Mesenchymal stem cell (in vitro differentiated cells and primary cell): ENCODE data around the gene ECM2.

Experiments used
- DNase-seq: peaks from one replicate; pipeline ENCODE4 v3.0.0-alpha.2; 2013
- H2AFZ ChIP-seq: one replicate; pipeline ENCODE4 v1.6.1; 2013; ENCODE audit warnings: low read depth, mild to moderate bottlenecking, control low read depth, inconsistent platforms, low read length, moderate library complexity
- H2AK5ac ChIP-seq: 2 replicates; pipeline ENCODE4 v1.6.1; 2013; ENCODE audit warnings: low read length, moderate library complexity, mild to moderate bottlenecking, inconsistent platforms; ENCODE audit not compliant: severe bottlenecking
- H2BK120ac ChIP-seq: one replicate; pipeline ENCODE4 v1.6.1; 2013; ENCODE audit warnings: low read depth, mild to moderate bottlenecking, inconsistent platforms, low read length, moderate library complexity
- H2BK12ac ChIP-seq, 2 experiments: one replicate each; pipeline ENCODE4 v1.6.1; 2013; ENCODE audit warnings: inconsistent platforms in 2 of 2, low read length in 2 of 2, mild to moderate bottlenecking in 2 of 2, moderate library complexity in 2 of 2, control low read depth in 1 of 2
- H2BK15ac ChIP-seq: one replicate; pipeline ENCODE4 v1.6.1; 2013; ENCODE audit warnings: mild to moderate bottlenecking, low read depth, inconsistent platforms; ENCODE audit not compliant: poor library complexity, severe bottlenecking
- H2BK5ac ChIP-seq: 2 replicates; pipeline ENCODE4 v1.6.1; 2013; ENCODE audit warnings: low read depth, mild to moderate bottlenecking, low read length, control low read depth, inconsistent platforms; ENCODE audit not compliant: poor library complexity, severe bottlenecking
- H3K14ac ChIP-seq, 2 experiments: one replicate each; pipeline ENCODE4 v1.6.1; 2013; ENCODE audit warnings: inconsistent platforms in 2 of 2, low read length in 2 of 2, control low read depth in 1 of 2, mild to moderate bottlenecking in 1 of 2, moderate library complexity in 1 of 2
- H3K18ac ChIP-seq, 2 experiments: one replicate each; pipeline ENCODE4 v1.6.1; 2013; ENCODE audit warnings: inconsistent platforms in 2 of 2, low read length in 2 of 2, control low read depth in 1 of 2, low read depth in 1 of 2, mild to moderate bottlenecking in 1 of 2
- H3K23ac ChIP-seq, 2 experiments: one replicate each; pipeline ENCODE4 v1.6.1; 2013; ENCODE audit warnings: inconsistent platforms in 2 of 2, low read length in 2 of 2, mild to moderate bottlenecking in 2 of 2, moderate library complexity in 2 of 2, control low read depth in 1 of 2
- H3K27ac ChIP-seq: 2 replicates; pipeline ENCODE4 v1.5.1; 2013; ENCODE audit warnings: mild to moderate bottlenecking, moderate library complexity, low read length, control low read depth, inconsistent platforms; ENCODE audit not compliant: poor library complexity, severe bottlenecking
- H3K27me3 ChIP-seq, 2 experiments: 2 replicates each; pipeline versions ENCODE4 v1.6.1 to v1.7.0; 2013; ENCODE audit warnings: low read length in 2 of 2, mild to moderate bottlenecking in 2 of 2, moderate library complexity in 2 of 2, control low read depth in 1 of 2, inconsistent platforms in 1 of 2; ENCODE audit not compliant: control insufficient read depth in 1 of 2, insufficient read depth in 1 of 2
- H3K36me3 ChIP-seq, 2 experiments: 2 replicates each; pipeline versions ENCODE4 v1.6.1 to v1.7.0; 2013; ENCODE audit warnings: low read length in 2 of 2, control low read depth in 1 of 2, inconsistent platforms in 1 of 2, low read depth in 1 of 2, mild to moderate bottlenecking in 1 of 2; ENCODE audit not compliant: insufficient read depth in 2 of 2, control insufficient read depth in 1 of 2
- H3K4ac ChIP-seq, 2 experiments: one replicate each; pipeline ENCODE4 v1.6.1; 2013; ENCODE audit warnings: inconsistent platforms in 2 of 2, low read length in 2 of 2, mild to moderate bottlenecking in 2 of 2, moderate library complexity in 2 of 2, control low read depth in 1 of 2, low read depth in 1 of 2
- H3K4me1 ChIP-seq: 2 replicates; pipeline ENCODE4 v1.6.1; 2013; ENCODE audit warnings: low read depth, low read length, control low read depth; ENCODE audit not compliant: control insufficient read depth, insufficient read depth
- H3K4me2 ChIP-seq: 2 replicates; pipeline ENCODE4 v1.6.1; 2013; ENCODE audit warnings: low read length, mild to moderate bottlenecking, inconsistent platforms; ENCODE audit not compliant: poor library complexity, severe bottlenecking
- H3K4me3 ChIP-seq, 2 experiments: 2 replicates each; pipeline versions ENCODE4 v1.5.1 to v1.7.0; 2013; ENCODE audit warnings: low read length in 2 of 2, mild to moderate bottlenecking in 2 of 2, control low read depth in 1 of 2, low read depth in 1 of 2; ENCODE audit not compliant: insufficient read depth in 1 of 2
- H3K79me1 ChIP-seq: replicated peaks from 2 replicates; pipeline ENCODE4 v1.6.1; 2013; ENCODE audit warnings: mild to moderate bottlenecking, control low read depth, low read length, inconsistent platforms; ENCODE audit not compliant: poor library complexity, severe bottlenecking
- H3K9ac ChIP-seq: 2 replicates; pipeline ENCODE4 v1.7.0; 2013; ENCODE audit warnings: mild to moderate bottlenecking, low read length, moderate library complexity
- H3K9me3 ChIP-seq: 2 replicates; pipeline ENCODE4 v1.7.0; 2013; ENCODE audit warnings: mild to moderate bottlenecking, low read length; ENCODE audit not compliant: control insufficient read depth
- H4K8ac ChIP-seq: one replicate; pipeline ENCODE4 v1.6.1; 2013; ENCODE audit warnings: inconsistent platforms, mild to moderate bottlenecking, low read length, moderate library complexity
- H4K91ac ChIP-seq: one replicate; pipeline ENCODE4 v1.6.1; 2013; ENCODE audit warnings: mild to moderate bottlenecking, low read length, inconsistent platforms
- WGBS: methylation state at CpG from one replicate; pipeline ENCODE4 v1.1.7; 2013; ENCODE audit warnings: mixed read lengths; 5-methylcytosine and 5-hydroxymethylcytosine counted together

ECM2 gene

GRCh38 chr9:92522983-92523970 is 12.5 kb downstream of the ECM2 start:
- Histone ChIP-seq H3K9me3 (no peaks in the 10 kb centered on the region), H3K14ac (no peak overlapping the region), H3K23ac (no peak overlapping the region), H2AK5ac (no peak overlapping the region), H4K91ac (no peak overlapping the region), H3K4me3 (no peak overlapping the region), H3K18ac (no peak overlapping the region), H3K9ac (no peak overlapping the region), H2AFZ (no peak overlapping the region), H3K4ac (no peak overlapping the region), H2BK15ac (no peak overlapping the region), H3K4me1 (no peaks in the 10 kb centered on the region), H2BK12ac (no peak overlapping the region), H3K27ac (no peak overlapping the region), H2BK5ac (no peak overlapping the region), H2BK120ac (no peak overlapping the region), H3K27me3 (no peaks in the 10 kb centered on the region), H4K8ac (no peak overlapping the region), H3K4me2 (no peak overlapping the region), H3K36me3 (peaks cover 0 to 4% of the 10 kb centered on the region in 2 experiments), H3K79me1 (no peaks in the 10 kb centered on the region)
- no peak for DNase-seq
- WGBS: 75% methylated on average over 9 of the region's 10 CpGs

- H3K79me1 ChIP-seq: no peaks in the 10 kb centered on the region
- no peak overlapping the region for H3K4ac ChIP-seq
- no peaks in the 10 kb centered on the region for H3K9me3 ChIP-seq
- no peak overlapping the region for H2BK120ac ChIP-seq
- H3K18ac ChIP-seq: no peak overlapping the region
- H3K4me2 ChIP-seq: no peak overlapping the region
- no peak overlapping the region for H2AK5ac ChIP-seq
- H3K23ac ChIP-seq: no peak overlapping the region
- H3K27me3 ChIP-seq: no peaks in the 10 kb centered on the region
- WGBS: 83% methylated on average over 1 of the region's 2 CpGs
- DNase-seq: no peak
- no peak overlapping the region for H2BK12ac ChIP-seq
- H3K14ac ChIP-seq: no peak overlapping the region
- H2BK5ac ChIP-seq: no peak overlapping the region
- H3K36me3 ChIP-seq: peaks cover 0 to 4% of the 10 kb centered on the region in 2 experiments
- no peak overlapping the region for H2AFZ ChIP-seq
- peaks cover 2% of the 10 kb centered on the region for H3K4me1 ChIP-seq
- H4K91ac ChIP-seq: no peak overlapping the region
- no peak overlapping the region for H3K4me3 ChIP-seq
- H3K27ac ChIP-seq: no peak overlapping the region
- H3K9ac ChIP-seq: no peak overlapping the region
- no peak overlapping the region for H2BK15ac ChIP-seq
- no peak overlapping the region for H4K8ac ChIP-seq
Measured at GRCh38 chr9:92520837-92521236, 15.0 kb downstream of the ECM2 start.

DNA sequence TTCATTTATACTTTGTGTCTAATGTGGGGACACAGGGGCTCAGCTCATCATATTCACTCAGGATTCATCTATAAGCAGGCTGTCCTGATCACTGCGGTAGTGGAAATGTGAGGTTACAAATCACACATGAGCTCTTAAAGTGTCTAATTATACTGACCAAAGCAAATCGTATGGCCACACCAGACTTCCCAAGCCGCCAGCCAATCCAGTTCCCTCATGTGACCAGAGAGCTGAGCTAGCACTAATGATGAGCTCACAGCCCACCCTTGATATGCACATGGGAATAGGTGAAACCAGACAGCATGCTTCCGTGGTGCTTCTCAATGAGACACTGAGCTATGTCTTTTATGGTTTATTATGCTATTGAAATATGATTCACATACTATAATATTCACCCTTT is 17.6 kb downstream of the ECM2 start:
- H3K27ac ChIP-seq: no peak overlapping the region
- H3K4ac ChIP-seq: no peak overlapping the region
- no peak overlapping the region for H3K23ac ChIP-seq
- H2AFZ ChIP-seq: no peak overlapping the region
- H2BK5ac ChIP-seq: no peak overlapping the region
- peaks cover 2% of the 10 kb centered on the region for H3K4me1 ChIP-seq
- H3K9me3 ChIP-seq: no peaks in the 10 kb centered on the region
- no peak overlapping the region for H3K18ac ChIP-seq
- H3K36me3 ChIP-seq: peaks cover 0 to 7% of the 10 kb centered on the region in 2 experiments
- H3K9ac ChIP-seq: no peak overlapping the region
- H2BK120ac ChIP-seq: no peak overlapping the region
- no peak overlapping the region for H4K8ac ChIP-seq
- H3K27me3 ChIP-seq: no peaks in the 10 kb centered on the region
- DNase-seq: no peak
- H3K4me2 ChIP-seq: no peak overlapping the region
- no peak overlapping the region for H3K4me3 ChIP-seq
- no peaks in the 10 kb centered on the region for H3K79me1 ChIP-seq
- H2BK15ac ChIP-seq: no peak overlapping the region
- no peak overlapping the region for H2AK5ac ChIP-seq
- no peak overlapping the region for H4K91ac ChIP-seq
- 91% methylated on average over 4 of the region's 4 CpGs for WGBS
- no peak overlapping the region for H2BK12ac ChIP-seq
- no peak overlapping the region for H3K14ac ChIP-seq

GRCh38 chr9:92517046-92517445 is 18.7 kb downstream of the ECM2 start:
- DNase-seq: no peak
- no peak overlapping the region for H2BK12ac ChIP-seq
- no peak overlapping the region for H2BK15ac ChIP-seq
- H3K14ac ChIP-seq: no peak overlapping the region
- no peak overlapping the region for H2BK120ac ChIP-seq
- no peak overlapping the region for H3K18ac ChIP-seq
- no peak overlapping the region for H2AFZ ChIP-seq
- no peak overlapping the region for H2BK5ac ChIP-seq
- peaks cover 0 to 7% of the 10 kb centered on the region in 2 experiments for H3K36me3 ChIP-seq
- H3K9ac ChIP-seq: no peak overlapping the region
- no peak overlapping the region for H3K4me3 ChIP-seq
- H2AK5ac ChIP-seq: no peak overlapping the region
- H3K79me1 ChIP-seq: no peaks in the 10 kb centered on the region
- H3K27me3 ChIP-seq: no peaks in the 10 kb centered on the region
- no peak overlapping the region for H3K23ac ChIP-seq
- H3K27ac ChIP-seq: no peak overlapping the region
- WGBS: 96% methylated on average over 2 of the region's 3 CpGs
- H4K8ac ChIP-seq: no peak overlapping the region
- H3K9me3 ChIP-seq: no peaks in the 10 kb centered on the region
- H3K4ac ChIP-seq: no peak overlapping the region
- peaks cover 7% of the 10 kb centered on the region for H3K4me1 ChIP-seq
- no peak overlapping the region for H3K4me2 ChIP-seq
- no peak overlapping the region for H4K91ac ChIP-seq
